Stimulated activated CD4-positive, alpha-beta T cell treated with anti-CD3 and anti-CD28 coated beads, Interleukin-1b, Interleukin-23, amount 100 ng/mL, for 24 hours (primary cell): ENCODE results near the gene CKMT2.
"Not testable (repeated sequence)": the region's sequence is repeated elsewhere in the genome, so short reads cannot be mapped to it uniquely, and the experiment has no call there.

Experiments
- DNase-seq, 4 experiments: peaks; one replicate each; pipeline ENCODE4 v3.0.0-alpha.2; 2020; ENCODE audit warnings: low read depth in 4 of 4, low spot score in 1 of 4

The CKMT2 gene

DNA sequence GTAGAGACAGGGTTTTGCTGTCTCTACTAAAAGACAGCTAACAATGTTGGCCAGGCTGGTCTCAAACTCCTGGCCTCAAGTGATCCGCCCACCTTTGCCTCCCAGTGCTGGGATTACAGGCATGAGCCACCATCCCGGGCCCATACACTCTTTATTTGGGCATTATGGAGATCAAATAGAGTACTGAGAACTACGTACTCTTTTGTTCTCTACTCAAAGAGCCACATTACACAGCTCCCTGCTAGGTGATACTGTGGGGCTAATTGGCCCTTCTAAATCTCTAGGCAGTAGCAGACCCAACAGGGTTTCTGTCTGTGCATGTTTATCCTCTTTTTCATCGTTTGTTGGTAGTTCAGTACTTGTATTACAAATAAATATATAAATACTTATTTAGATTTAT, 16.1 kb downstream of the CKMT2 start:
- DNase-seq: no peak

DNA sequence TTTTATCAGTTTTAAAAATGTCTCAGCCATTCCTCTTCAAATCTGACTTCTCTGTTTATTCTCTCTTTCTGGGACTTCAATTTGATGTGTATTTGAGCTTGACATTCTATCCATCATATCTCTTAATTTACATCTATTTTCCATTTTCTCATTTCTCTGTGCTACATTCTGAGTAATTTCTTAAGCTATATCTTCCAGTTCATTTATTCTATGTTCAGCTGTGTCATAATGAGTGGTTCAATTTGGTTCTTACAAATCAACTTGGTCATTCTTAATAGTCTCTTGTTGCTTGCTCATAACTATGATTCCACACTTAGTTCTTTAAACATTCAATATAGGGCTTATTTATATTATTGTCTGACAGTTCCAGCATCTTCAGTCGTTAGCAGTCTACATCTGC, 16.9 kb downstream of the CKMT2 start:
- no peak for DNase-seq

DNA sequence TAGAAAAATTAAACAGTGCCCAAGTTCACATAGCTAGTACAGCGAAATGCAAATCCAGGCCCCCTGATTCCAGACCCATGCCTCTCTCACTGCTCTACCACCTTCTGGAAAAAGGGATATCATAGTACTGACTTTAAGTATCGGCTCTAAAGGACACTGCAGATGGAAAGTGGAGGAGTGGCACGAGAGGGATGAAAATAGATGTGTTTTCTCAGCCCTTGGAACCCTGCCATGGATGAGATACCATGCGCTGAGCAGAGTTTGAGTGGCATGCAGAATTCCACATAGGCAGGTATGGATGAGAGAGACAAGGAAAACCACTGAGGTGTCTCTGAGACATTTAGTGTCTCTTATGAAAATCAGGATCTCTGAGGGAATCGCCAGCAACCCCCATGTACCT, 18.8 kb downstream of the CKMT2 start:
- DNase-seq: no peak

DNA sequence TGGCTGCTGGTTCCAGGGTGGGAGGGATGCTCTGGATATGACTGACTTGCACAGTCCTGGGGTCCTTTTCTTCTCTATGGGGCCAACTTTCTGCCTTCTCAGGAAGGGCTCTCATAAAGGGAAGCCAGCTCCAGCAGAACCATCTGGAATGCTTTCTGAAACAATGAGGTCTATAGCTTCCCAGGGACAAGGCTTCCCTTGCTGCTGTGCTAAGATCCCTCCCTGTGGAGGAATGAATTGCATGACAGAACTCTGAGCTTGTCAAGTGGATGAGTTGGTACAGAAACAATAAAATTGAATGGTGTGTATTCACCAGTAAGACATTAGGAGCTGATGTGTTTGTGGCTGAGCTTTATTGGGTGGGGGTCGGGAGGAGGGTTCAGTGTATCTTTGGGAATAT, 19.8 kb downstream of the CKMT2 start:
- DNase-seq: no peak

DNA sequence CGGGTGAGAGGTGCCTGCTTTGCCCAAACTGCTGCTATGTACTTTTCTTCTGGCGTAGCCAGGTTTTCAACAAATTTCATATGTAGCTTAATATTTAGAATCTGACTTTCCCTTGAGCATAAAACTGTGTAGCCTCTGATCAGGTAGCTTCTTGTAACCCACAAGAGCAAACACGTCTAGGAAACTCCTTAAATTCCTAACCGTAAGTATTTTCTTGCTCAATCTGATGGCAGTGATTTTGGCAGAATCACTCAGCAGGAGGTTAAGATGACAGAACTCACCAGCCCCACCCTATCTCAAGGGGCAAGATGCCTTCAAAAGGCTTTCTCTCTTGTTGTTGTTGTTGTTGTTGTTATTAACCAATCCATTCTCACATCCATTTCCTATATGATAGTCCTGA, 20.8 kb downstream of the CKMT2 start:
- DNase-seq: no peak

DNA sequence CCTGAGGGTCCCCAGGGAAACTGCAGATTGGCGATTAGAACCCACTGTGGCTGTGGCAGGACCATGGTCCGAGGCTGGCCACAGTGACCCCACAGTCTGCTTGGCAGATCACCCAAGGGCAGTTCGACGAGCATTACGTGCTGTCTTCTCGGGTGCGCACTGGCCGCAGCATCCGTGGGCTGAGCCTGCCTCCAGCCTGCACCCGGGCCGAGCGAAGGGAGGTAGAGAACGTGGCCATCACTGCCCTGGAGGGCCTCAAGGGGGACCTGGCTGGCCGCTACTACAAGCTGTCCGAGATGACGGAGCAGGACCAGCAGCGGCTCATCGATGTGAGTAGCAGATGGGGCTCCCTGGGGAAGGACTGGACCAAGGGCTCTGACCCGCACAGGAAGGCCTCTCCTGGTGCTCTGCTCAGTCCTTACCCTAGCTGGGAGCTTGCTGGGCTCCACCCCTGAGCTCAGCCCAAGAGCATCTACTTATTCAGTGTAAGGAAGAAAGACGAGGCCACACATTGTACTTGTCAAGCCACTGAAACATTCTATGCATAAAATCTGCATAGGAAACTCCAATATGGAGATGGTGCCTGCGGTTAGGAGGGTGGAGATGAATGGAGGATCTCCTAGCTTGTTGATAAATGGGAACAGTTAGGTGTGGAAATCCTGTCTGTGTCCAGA, 21.9 kb downstream of the CKMT2 start:
- no peak for DNase-seq

DNA sequence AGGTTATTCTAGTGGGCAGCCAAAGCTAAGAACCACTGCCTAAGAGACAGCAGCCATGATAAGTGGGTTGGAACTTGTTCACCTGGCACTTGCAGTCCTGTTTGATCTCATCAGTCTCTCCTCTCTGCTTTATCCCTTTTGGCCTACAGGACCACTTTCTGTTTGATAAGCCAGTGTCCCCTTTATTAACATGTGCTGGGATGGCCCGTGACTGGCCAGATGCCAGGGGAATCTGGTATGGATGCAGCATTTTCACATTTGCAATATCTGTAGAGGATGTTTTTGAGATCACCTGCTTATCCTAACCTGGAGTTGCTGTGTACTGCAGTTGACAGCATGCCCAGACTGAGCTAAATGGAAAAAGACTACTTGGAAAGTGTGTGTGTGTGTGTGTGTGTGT, 23.6 kb downstream of the CKMT2 start:
- no peak for DNase-seq

DNA sequence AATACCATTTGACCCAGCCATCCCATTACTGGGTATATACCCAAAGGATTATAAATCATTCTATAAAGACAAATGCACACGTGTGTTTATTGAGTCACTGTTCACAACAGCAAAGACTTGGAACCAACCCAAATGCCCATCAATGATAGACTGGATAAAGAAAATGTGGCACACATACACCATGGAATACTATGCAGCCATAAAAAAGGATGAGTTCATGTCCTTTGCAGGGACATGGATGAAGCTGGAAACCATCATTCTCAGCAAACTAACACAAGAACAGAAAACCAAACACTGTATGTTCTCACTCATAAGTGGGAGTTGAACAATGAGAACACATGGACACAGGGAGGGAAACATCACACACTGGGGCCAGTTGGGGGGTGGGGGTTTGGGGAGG, 29.7 kb downstream of the CKMT2 start:
- not testable (repeated sequence) for DNase-seq

DNA sequence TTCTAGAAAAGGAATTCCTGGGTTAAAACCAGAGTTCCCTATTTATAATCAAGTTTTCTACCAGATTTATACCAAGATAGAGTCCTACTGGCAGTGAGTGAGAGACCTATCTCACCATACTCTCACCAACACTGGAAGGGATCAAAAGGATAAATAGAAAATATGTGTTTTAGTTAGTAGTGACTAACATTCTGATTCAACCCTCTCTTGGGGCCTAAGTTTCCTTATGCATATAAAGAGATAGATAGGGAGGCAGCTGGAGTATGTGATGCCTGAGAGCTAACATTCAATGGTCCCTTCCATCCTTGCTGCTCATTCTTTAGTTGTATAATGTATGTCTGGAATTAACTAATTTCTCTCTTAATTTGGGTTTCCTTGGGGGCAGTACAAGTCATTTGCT, 32.0 kb downstream of the CKMT2 start:
- DNase-seq: no peak

DNA sequence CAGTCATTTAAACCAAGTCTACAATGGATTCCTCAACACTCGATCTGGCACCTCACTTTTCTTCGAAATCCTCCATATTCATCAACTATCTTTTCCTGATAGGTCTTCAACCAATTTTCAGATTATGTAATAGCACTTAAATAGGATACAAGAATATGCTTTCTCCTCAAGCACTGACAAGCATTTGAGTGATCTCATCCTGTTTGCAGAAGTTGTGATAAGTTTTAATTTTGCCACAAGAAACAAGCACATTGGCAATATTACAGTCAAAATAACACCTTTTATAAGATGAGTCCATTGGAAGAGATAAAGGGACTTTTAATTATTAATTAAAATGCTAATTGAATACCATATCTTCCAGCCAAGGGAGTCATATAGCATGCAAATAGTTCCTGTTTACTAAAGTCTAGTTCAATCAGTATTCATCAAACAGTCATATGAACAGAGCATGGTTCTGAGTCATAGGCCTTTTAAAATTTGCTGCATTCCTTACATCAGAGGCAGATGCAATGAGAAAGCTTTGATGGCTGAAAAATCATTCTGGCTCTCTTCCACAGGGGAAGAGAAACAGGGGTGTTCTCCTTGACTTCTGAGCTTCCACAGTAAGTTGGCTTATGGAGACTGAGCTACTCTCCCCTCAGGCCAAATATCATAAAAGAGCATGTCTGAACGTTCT, 35.5 kb downstream of the CKMT2 start:
- DNase-seq: no peak

DNA sequence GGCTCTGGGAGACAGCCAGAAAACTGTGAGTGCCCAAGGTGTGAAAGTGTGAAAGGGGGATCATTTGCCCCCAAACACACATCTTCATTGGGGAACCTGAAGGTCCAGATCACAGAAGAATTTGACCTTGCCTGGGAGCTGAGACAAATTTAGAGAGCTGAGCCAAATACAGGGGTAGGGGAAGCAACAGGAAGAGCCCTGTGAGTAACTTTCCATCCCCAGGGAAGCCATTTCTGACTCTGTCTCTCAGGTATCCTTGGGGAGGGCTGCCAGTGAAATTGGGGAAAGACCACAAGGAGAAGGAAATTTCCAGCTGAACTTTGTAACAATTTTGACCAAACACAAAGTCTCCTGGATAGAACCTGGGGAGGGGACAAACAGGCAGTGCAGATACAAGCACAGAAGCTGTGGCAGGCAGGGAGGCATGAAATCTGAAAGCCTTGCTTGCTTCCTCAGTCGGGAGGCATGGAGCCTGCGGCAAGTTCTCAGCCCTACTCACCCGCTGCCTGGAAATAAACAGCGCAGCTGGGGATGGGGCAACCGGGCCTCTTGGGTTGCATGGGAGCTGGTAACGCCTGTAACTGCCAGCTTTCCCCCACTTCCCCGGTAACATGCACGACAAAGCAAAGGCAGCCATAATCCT, 36.8 kb downstream of the CKMT2 start:
- DNase-seq: no peak

DNA sequence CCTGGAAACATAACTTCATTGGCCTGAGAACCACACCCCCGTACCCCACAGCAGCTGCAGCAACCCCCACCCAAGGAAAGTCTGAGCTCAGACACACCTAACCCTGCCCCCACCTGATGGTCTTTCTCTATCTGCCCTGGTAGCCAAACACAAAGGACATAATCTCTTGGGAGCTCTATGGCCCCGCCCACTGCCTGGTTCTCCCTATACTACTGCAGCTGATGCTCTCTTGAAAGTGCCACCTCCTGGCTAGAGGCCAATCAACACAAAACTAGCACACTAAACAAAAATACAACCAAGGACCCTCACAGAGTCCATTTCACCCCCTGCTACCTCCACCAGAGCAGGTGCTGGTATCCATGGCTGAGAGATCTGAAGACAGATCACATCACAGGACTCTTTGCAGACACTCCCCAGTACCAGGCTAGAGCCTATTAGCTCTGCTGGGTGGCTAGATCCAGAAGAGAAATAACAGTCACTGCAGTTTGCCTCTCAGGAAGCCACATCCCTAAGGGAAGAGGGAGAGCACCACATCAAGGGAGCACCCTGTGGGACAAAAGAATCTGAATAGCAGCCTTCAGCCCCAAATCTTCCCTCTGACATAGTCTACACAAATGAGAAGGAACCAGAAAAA, 37.4 kb downstream of the CKMT2 start:
- not testable (repeated sequence) for DNase-seq

DNA sequence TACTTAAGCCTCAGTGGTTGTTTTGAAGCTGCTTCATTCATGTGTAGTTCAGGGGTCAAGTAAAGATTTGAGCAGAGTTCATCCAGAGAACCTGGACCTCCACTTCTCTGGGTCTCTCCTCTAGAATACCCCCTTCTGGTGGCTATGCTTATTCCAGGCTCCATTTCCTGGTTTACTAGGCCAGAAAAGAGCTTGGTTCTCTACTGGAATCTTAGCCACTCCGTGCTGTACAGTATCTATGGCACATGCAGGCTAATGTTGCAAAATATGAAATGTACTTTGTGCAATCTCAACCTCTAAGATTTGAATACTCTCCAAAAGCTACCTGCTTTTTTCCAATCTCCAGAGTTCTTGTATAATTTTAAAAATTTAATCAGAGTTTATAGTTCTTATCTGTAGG, 50.9 kb downstream of the CKMT2 start:
- no peak for DNase-seq

DNA sequence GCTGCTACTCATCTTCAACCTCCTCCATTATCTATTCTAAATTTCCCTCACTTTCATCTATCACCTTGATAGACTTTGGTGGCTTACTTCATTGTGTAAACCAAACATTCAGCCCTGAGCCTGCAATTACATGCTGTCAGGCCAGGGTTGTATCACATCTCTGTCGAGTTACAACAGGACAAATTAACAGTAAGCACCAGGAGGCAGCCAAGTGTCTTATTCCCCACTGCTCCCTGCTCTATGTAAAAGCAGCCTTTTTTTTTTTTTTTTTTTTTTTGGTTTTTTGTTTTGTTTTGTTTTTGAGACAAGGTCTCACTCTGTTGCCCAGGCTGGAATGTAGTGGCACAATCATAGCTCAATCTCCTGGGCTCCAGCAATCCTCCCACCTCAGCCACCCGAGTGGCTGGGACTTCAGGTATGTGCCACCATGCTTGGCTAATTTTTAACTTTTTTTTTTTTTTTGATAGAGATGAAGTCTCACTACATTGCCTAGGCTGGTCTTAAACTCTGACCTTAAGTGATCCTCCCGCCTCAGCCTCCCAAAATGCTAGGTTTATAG, 53.0 kb downstream of the CKMT2 start:
- no peak for DNase-seq

DNA sequence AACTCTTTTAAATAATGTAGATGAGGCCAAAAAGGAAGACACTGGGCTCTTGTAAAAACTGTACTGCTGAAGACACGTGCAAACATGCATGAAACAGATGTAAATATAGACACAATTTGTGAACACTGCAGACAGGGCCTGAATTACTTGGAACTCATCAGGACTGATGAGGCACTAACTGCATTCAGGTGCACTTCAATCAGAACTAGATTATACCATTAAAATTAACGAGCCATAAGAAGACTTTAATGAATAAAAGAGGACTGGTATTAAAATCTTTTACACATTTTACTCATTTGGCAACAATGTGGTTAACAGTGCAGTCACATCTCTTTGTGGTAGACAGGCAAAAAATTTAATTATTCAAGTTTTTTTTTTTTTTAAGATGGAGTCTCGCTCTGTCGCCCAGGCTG, 54.9 kb downstream of the CKMT2 start:
- no peak for DNase-seq

DNA sequence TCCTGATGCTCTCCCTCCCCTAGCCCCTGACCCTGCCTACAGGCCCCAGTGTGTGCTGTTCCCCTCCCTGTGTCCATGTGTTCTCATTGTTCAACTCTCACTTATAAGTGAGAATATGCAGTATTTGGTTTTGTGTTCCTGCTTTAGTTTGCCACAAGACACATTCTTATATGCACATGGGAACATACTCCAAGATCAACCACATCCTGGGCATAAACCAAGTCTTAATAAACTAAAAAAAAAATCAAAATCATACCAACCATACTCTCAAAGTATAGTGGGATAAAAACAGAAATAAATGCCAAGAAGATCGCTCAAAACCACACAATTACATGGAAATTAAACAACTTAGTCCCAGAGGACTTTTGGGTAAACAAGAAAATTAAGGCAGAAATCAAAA, 57.0 kb downstream of the CKMT2 start:
- DNase-seq: no peak

DNA sequence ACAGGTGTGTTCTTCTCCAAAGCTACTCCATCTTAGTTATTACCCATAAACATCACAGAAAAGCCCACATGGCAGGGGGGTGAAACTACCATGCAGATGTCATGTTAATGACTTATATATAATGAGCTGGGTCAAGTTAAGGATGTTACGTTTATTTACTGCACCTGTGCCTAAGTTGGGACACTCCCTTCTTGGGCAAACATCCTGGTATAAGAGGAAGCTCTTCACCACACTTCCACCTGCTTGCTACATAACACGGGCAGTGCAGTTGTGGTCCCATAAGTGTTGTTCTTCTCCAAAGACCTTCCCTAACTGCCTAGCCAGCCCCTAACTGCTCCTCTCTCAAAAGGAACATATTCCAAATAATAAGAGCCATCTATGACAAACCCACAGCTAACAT, 59.0 kb downstream of the CKMT2 start:
- no peak for DNase-seq

DNA sequence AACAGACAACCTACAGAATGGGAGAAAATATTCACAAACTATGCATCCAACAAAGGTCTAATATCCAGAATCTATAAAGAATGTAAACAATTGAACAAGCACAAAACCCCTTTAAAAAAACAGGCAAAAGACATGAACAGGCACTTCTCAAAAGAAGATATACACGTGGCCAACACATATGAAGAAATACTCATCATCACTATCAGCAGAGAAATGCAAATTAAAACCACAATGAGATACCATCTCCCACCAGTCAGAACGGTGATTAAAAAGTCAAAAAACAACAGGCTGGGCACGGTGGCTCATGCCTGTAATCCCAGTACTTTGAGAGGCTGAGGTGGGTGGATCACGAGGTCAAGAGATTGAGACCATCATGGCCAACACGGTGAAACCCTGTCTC, 60.9 kb downstream of the CKMT2 start:
- DNase-seq: not testable (repeated sequence)

DNA sequence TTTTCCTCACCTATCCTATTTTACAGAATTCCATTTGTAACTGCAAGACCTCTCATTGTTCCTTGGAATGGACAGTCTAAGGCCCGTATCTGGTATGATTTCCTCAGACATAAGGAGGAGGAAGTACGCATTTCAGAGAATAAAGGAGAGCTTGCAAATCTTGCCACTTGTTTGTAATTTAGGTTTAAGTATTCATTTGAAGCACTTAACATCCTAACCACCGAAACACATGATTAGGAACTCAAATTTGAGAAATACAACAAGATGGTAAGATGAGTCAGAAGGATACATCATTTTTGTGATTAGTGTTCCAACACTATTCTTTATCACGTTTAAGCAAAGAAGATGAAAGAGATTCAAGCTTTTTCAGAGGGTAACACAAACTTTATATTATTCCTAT, 64.4 kb downstream of the CKMT2 start:
- DNase-seq: no peak

DNA sequence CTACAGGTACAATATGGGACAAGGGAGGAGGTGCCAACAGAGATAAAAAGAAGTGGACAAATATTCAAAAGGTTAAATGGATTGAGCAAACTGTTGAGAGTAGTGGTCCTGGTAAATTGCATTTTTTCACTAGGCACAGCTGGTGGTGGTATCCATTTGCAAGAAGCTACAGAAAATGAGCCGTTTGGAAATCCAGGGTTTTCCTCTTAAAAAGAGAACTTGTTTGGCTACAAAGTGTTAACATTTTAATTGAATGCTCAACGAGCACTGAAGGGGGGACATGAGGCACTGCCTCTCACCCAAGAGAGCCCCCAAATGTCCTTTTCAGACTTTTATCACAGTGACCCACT, 67.8 kb downstream of the CKMT2 start:
- DNase-seq: no peak

DNA sequence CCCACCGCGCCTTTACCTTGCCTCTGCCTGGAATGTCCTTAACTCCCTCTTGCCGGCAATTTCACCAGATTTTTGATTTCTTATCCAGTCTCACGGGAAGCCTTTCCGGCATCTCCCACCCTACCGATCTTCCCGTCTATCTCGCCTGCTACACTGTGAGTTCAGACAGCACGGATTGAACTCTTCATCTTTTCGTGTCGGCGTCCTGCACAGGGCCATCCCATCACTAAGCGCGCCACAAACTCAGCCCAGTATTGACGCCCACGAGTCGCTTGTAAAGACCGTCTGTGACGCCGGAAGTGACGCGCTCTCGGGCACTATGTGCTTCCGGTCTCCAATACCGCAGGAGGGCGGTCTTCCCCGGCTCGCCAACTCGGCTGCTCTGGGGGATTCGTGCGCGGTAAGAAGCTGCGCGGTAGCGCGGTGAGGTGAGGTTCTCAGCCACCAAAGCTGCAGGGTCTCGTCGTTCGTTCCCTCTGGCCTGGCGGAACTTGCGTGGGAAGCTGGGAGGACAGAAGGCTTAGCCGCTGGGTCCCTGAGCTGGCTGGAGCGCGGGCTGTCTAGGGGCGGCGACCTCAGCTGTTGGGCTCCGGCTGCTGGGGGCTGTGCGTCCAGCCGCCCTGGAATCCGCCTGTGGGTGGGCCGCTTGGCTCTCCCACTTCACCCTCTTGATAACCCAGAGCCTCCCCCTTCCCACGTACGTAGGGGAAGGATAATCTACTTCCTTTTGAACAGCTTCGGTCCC, 68.3 kb downstream of the CKMT2 start, which contains the start of gene ZCCHC9:
Gene ZCCHC9, plus strand, starts transcription at position 317 of the 745 bp plus-strand sequence. CDS start 3,171 bp downstream, outside the sequence.
- DNase-seq: peak; percentile 87 to 94 (median 90)
